H1 (cell line): ENCODE data around the gene HM13.

Source experiments
- EGR1 ChIP-seq: IDR thresholded peaks from 2 replicates; pipeline ENCODE4 v1.6.1; 2011; ENCODE audit warnings: low read depth, low read length, borderline replicate concordance
- GABPA ChIP-seq: IDR thresholded peaks from 2 replicates; pipeline ENCODE4 v1.6.1; 2011; ENCODE audit warnings: mild to moderate bottlenecking, low read length, moderate library complexity, borderline replicate concordance; ENCODE audit not compliant: insufficient read depth
- POLR2A ChIP-seq, 2 experiments: IDR thresholded peaks; 1 replicate in 1 of 2; 2 replicates in 1 of 2; pipeline ENCODE4 v1.6.1; 2011; ENCODE audit warnings: low read depth in 2 of 2, low read length in 2 of 2, mild to moderate bottlenecking in 2 of 2; ENCODE audit errors: control extremely low read depth in 1 of 2

GRCh38 chr20:31537890-31538289 lies 23.6 kb downstream of the HM13 start:
- TF ChIP-seq EGR1 (no peak), GABPA (no peak), POLR2A (IDR thresholded peaks at IDR 0.05; ENCODE audit: control extremely low read depth in 1 of 2, low read depth in 2 of 2, low read length in 2 of 2) (no peak)
